Measurements from ENCODE around the gene FAM228A. TPM values are rescaled to one million over a fixed set of nuclear protein-coding genes. Genes with fewer than 3 reads are reported as not detected.

Gene FAM228A
- total and polyA plus RNA-seq, 2 experiments from 2014 or later: 2.1 TPM; not detected in 1

DNA sequence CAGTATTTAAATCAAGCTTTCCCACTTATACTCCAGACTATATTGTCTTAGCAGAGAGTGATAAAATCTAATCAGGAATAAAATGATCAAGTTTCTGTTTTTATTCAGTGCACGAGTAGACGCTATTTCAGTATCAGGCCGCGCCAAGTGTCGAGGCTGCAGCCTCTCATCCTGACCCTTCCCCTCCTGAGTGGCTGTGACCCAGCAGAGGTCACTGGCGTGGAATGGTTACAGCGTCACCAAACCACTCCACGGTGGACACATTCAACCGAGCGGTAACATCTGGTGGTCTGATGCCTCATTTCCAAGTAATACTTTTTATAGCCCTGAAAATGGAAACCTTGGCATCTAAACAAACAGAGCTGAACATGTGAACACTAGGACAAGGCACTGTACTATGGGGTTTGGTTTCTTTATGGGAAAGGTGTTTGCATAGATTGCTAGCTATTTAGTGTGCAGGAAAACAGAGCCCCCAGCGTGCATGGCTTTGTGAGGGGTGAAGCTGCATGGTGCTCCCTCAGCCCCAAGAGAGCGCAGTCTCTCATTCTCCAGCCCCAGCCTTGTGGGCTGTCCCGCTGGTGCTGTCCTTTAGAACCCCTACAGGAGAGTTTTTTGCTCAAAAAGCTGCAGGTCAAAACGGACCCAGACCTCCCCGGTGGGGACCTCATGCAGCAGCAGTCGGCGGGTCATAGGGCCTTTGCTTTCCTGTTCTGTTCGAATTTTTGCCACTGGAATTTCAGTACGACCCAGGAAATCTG, 28.4 kb downstream of the FAM228A start:
- 88% methylated on average over 19 of the region's 19 CpGs for WGBS, 2 experiments (ENCODE audit: low coverage in 1 of 2, low lambda C conversion rate in 2 of 2, missing lambda C conversion rate in 2 of 2)
- no peak overlapping the region for H3K27ac ChIP-seq
- no peaks in the 10 kb centered on the region for H4K20me1 ChIP-seq (ENCODE audit: insufficient read depth)
- H3K4me1 ChIP-seq (ENCODE audit: insufficient read depth): no peaks in the 10 kb centered on the region
- H3K4me2 ChIP-seq (ENCODE audit: unreplicated experiment): no peak overlapping the region
- H3K9me2 ChIP-seq (ENCODE audit: insufficient read depth): no peaks in the 10 kb centered on the region
- DNase-seq: no peak
- no peaks in the 10 kb centered on the region for H3K9me3 ChIP-seq (ENCODE audit: low read depth)
- no peaks in the 10 kb centered on the region for H3K36me3 ChIP-seq (ENCODE audit: low read depth)
- H3F3A ChIP-seq (ENCODE audit: insufficient read depth): no peaks in the 10 kb centered on the region
- no peak overlapping the region for H3K9ac ChIP-seq
- TF ChIP-seq EZH2phosphoT487 (IDR thresholded peaks at IDR 0.05; ENCODE audit: insufficient read depth, low read depth) (no peak), EZH2 (IDR thresholded peaks at IDR 0.05; ENCODE audit: insufficient read depth, poor library complexity, severe bottlenecking) (no peak)
- H3K27me3 ChIP-seq (replicated peaks; ENCODE audit: insufficient read depth): no peaks in the 10 kb centered on the region
- in situ Hi-C loops (cut with MboI): no loop called here
- no peak overlapping the region for H3K4me3 ChIP-seq
- no peak overlapping the region for H2AFZ ChIP-seq
- no peaks in the 10 kb centered on the region for H3K79me2 ChIP-seq (ENCODE audit: insufficient read depth)

DNA sequence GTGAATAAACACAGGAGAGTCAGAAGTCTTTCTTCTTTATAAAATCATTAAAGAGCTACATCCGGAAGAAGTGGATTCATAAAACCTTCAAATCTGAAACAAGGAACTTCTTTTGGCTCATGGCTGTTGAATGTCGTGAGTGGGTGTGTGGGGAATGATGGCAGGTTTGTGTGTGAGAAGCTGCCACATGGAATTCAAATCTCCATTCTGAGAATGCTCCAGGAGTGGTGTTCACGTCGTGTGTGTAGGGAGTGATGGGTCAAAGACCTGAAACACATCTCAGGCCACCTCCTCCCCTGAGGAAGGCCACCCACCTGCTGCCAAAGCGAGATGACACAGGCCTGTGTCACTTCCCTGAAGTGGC, 28.9 kb downstream of the FAM228A start:
- no peak overlapping the region for H3K27ac ChIP-seq
- 88 to 91% methylated on average over 5 of the region's 5 CpGs for WGBS, 2 experiments (ENCODE audit: low coverage in 1 of 2, low lambda C conversion rate in 2 of 2, missing lambda C conversion rate in 2 of 2)
- no peaks in the 10 kb centered on the region for H3K79me2 ChIP-seq (ENCODE audit: insufficient read depth)

DNA sequence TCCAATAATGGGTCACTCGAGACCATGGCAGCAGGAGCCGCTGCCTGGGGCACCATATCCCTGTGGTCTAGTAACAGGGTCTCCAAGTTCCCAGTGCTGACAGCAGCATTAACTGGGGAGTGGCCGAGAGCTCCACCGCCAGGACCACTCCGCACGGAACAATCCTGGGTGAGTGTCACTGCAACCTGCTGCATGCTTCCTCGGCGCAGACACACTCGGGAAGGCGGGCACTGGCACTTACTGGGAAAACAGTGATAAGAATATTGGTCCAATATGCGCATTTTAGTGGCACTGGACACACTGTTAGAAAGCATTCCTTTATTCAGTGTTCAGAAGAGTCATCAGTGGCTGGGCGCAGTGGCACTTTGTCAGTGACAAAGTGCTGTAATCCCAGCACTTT, 29.7 kb downstream of the FAM228A start:
- in situ Hi-C loops (cut with MboI): no loop called here

More for the DNA sequence above, 28.9 kb downstream of the FAM228A start:
- TF ChIP-seq EZH2phosphoT487 (IDR thresholded peaks at IDR 0.05; ENCODE audit: insufficient read depth, low read depth): no peak
- no peak for TF ChIP-seq EZH2 (IDR thresholded peaks at IDR 0.05; ENCODE audit: insufficient read depth, poor library complexity, severe bottlenecking)
- Histone ChIP-seq H3K9me2 (ENCODE audit: insufficient read depth) (no peaks in the 10 kb centered on the region), H3K4me3 (no peak overlapping the region), H3K27me3 (replicated peaks; ENCODE audit: insufficient read depth) (no peaks in the 10 kb centered on the region), H3K9ac (no peak overlapping the region), H3K9me3 (ENCODE audit: low read depth) (no peaks in the 10 kb centered on the region), H3K36me3 (ENCODE audit: low read depth) (no peaks in the 10 kb centered on the region), H3K4me1 (ENCODE audit: insufficient read depth) (no peaks in the 10 kb centered on the region), H3K4me2 (ENCODE audit: unreplicated experiment) (no peak overlapping the region), H3F3A (ENCODE audit: insufficient read depth) (no peaks in the 10 kb centered on the region), H4K20me1 (ENCODE audit: insufficient read depth) (no peaks in the 10 kb centered on the region), H2AFZ (no peak overlapping the region)
- no peak for DNase-seq
- in situ Hi-C loops (cut with MboI): no loop called here

DNA sequence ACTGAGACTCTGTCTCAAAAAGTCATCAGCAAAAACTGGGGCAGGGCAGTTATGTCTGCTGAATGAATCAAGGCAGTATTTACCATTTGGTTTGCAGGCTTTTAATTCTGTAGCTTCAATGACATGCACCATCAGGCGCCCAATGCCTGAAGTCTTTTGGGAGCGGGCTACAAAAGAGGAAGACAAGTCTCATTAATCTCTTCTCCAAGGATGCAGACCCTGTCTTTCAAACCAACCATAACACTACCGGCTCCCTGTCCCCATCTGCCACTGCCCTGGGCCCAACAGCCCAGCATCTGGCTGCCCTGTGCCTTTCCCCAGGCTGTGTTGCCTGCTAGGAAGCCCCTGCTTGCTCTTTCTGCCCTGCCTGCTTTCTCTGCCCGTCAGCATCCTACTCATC, 30.3 kb downstream of the FAM228A start:
- Histone ChIP-seq H3K4me3 (no peak overlapping the region), H2AFZ (no peak overlapping the region), H3K4me2 (ENCODE audit: unreplicated experiment) (no peak overlapping the region), H4K20me1 (ENCODE audit: insufficient read depth) (no peaks in the 10 kb centered on the region), H3K9me3 (ENCODE audit: low read depth) (no peaks in the 10 kb centered on the region), H3K9ac (no peak overlapping the region), H3F3A (ENCODE audit: insufficient read depth) (no peaks in the 10 kb centered on the region), H3K27me3 (replicated peaks; ENCODE audit: insufficient read depth) (no peaks in the 10 kb centered on the region), H3K4me1 (ENCODE audit: insufficient read depth) (no peaks in the 10 kb centered on the region), H3K36me3 (ENCODE audit: low read depth) (no peaks in the 10 kb centered on the region; the same call in 1 of the 2 replicates), H3K79me2 (ENCODE audit: insufficient read depth) (no peaks in the 10 kb centered on the region), H3K27ac (no peak overlapping the region), H3K9me2 (ENCODE audit: insufficient read depth) (no peaks in the 10 kb centered on the region)
- in situ Hi-C loops (cut with MboI): no loop called here
- DNase-seq: no peak
- no peak for TF ChIP-seq EZH2phosphoT487 (IDR thresholded peaks at IDR 0.05; ENCODE audit: insufficient read depth, low read depth)
- no peak for TF ChIP-seq EZH2 (IDR thresholded peaks at IDR 0.05; ENCODE audit: insufficient read depth, poor library complexity, severe bottlenecking)
- 86 to 98% methylated on average over 3 to 4 of the region's 4 CpGs for WGBS, 2 experiments (ENCODE audit: low coverage in 1 of 2, low lambda C conversion rate in 2 of 2, missing lambda C conversion rate in 2 of 2)

More for the DNA sequence above, 29.7 kb downstream of the FAM228A start:
- Histone ChIP-seq H3K27ac (no peak overlapping the region), H3K4me3 (no peak overlapping the region), H3K9me2 (ENCODE audit: insufficient read depth) (no peaks in the 10 kb centered on the region), H4K20me1 (ENCODE audit: insufficient read depth) (no peaks in the 10 kb centered on the region), H2AFZ (no peak overlapping the region), H3K4me2 (ENCODE audit: unreplicated experiment) (no peak overlapping the region), H3F3A (ENCODE audit: insufficient read depth) (no peaks in the 10 kb centered on the region), H3K9ac (no peak overlapping the region), H3K79me2 (ENCODE audit: insufficient read depth) (no peaks in the 10 kb centered on the region), H3K4me1 (ENCODE audit: insufficient read depth) (no peaks in the 10 kb centered on the region), H3K36me3 (ENCODE audit: low read depth) (no peaks in the 10 kb centered on the region), H3K9me3 (ENCODE audit: low read depth) (no peaks in the 10 kb centered on the region), H3K27me3 (replicated peaks; ENCODE audit: insufficient read depth) (no peaks in the 10 kb centered on the region)
- no peak for DNase-seq
- WGBS, 2 experiments (ENCODE audit: low coverage in 1 of 2, low lambda C conversion rate in 2 of 2, missing lambda C conversion rate in 2 of 2): 99% methylated on average over 12 of the region's 12 CpGs
- TF ChIP-seq EZH2phosphoT487 (IDR thresholded peaks at IDR 0.05; ENCODE audit: insufficient read depth, low read depth) (no peak), EZH2 (IDR thresholded peaks at IDR 0.05; ENCODE audit: insufficient read depth, poor library complexity, severe bottlenecking) (no peak)
